Breast epithelium (tissue), 4 donors: ENCODE measurements around the gene IRAK3. TPM values are rescaled to one million over a fixed set of nuclear protein-coding genes. Genes with fewer than 3 reads are reported as not detected.

Experiments
- DNase-seq, 2 donors: peaks; one replicate each; pipeline ENCODE4 v3.0.0-alpha.2; 2019; ENCODE audit warnings: low spot score in 2 of 2
- H3K27ac ChIP-seq, 2 donors: fragments of 200-600 bp; sonication (generic) in 1 of 2; one replicate each; pipeline ENCODE4 v1.5.1; 2016 to 2019; ENCODE audit warnings: mild to moderate bottlenecking in 1 of 2
- H3K27me3 ChIP-seq, 2 donors: fragments of 200-600 bp; sonication (generic) in 1 of 2; one replicate each; pipeline versions ENCODE4 v1.5.1 to v1.6.0; 2017 to 2019; ENCODE audit warnings: control low read depth in 1 of 2, mild to moderate bottlenecking in 1 of 2
- H3K36me3 ChIP-seq: fragments of 200-600 bp; one replicate; pipeline ENCODE4 v1.5.1; 2019
- H3K4me1 ChIP-seq, 2 donors: fragments of 200-600 bp; sonication (generic); one replicate each; pipeline ENCODE4 v1.5.1; 2016 to 2019; ENCODE audit warnings: control low read depth in 1 of 2
- H3K4me3 ChIP-seq, 3 donors: fragments of 200-600 bp; sonication (generic); 1 replicate in 2 of 3; 2 replicates in 1 of 3; pipeline ENCODE4 v1.5.1; 2016 to 2019; ENCODE audit warnings: mild to moderate bottlenecking in 3 of 3, moderate library complexity in 2 of 3
- H3K9me3 ChIP-seq, 2 donors: fragments of 200-600 bp; sonication (generic) in 1 of 2; one replicate each; pipeline ENCODE4 v1.5.1; 2016 to 2019; ENCODE audit warnings: control low read depth in 1 of 2
- POLR2A ChIP-seq: fragments of 450-650 bp; IDR thresholded peaks from one replicate; pipeline ENCODE4 v1.6.1; 2016; ENCODE audit warnings: antibody characterized with exemption, mild to moderate bottlenecking, moderate library complexity
- POLR2AphosphoS5 ChIP-seq, 3 donors: sonication (generic); formaldehyde crosslinking; IDR thresholded peaks; one replicate each; pipeline ENCODE4 v1.6.1; 2017; ENCODE audit warnings: antibody characterized with exemption in 3 of 3
- intact Hi-C: fragments of 100-400 bp; cut with DNase I; formaldehyde crosslinking; loops from one replicate; pipeline ENCODE4 v1.15.1; 2023; ENCODE audit warnings: low total_unique reads
- total RNA-seq, 3 donors: library from RNA; depleted of rRNA; stranded (reverse); fragments of >200 nt; gene quantifications; one replicate each; pipeline ENCODE4 v1.1.0, GENCODE V29; 2016
- TF ChIP-seq, protein P1 (sequence below), 3 donors: fragments of 450-650 bp; IDR thresholded peaks; one replicate each; pipeline ENCODE4 v1.5.1; 2016 to 2017; ENCODE audit warnings: antibody characterized with exemption in 3 of 3, mild to moderate bottlenecking in 3 of 3, moderate library complexity in 3 of 3

Gene IRAK3
- total RNA-seq, 3 donors from 2014 or later = 22.2 to 88.8 (median 37.7) TPM

DNA sequence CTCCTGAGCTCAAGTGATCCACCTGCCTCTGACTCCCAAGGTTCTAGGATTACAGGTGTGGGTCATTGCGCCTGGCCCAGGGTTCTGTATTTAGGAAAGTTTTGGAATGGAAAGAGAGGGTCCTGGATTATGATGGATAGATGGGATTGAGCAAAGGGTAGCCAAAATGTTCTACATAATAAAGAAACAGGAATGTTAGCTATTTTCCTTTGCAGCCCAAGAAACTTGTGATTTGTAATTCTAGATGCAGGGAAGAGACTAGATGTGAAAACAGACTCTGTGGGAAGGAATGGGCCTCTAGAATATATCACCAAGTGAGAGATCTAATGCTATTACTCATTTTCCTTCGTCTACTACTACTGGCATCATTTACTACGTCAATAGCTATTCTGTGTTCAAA, 83.6 kb downstream of the IRAK3 start:
- TF ChIP-seq POLR2AphosphoS5 (IDR thresholded peaks at IDR 0.05) = no peak
- no peak for TF ChIP-seq POLR2A
- TF ChIP-seq, protein P1, sequence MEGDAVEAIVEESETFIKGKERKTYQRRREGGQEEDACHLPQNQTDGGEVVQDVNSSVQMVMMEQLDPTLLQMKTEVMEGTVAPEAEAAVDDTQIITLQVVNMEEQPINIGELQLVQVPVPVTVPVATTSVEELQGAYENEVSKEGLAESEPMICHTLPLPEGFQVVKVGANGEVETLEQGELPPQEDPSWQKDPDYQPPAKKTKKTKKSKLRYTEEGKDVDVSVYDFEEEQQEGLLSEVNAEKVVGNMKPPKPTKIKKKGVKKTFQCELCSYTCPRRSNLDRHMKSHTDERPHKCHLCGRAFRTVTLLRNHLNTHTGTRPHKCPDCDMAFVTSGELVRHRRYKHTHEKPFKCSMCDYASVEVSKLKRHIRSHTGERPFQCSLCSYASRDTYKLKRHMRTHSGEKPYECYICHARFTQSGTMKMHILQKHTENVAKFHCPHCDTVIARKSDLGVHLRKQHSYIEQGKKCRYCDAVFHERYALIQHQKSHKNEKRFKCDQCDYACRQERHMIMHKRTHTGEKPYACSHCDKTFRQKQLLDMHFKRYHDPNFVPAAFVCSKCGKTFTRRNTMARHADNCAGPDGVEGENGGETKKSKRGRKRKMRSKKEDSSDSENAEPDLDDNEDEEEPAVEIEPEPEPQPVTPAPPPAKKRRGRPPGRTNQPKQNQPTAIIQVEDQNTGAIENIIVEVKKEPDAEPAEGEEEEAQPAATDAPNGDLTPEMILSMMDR (IDR thresholded peaks at IDR 0.05) = no peak
- H3K27me3 ChIP-seq = no peaks in the 10 kb centered on the region
- H3K4me3 ChIP-seq = no peak overlapping the region
- H3K4me1 ChIP-seq = no peaks in the 10 kb centered on the region
- H3K36me3 ChIP-seq = no peaks in the 10 kb centered on the region
- intact Hi-C loops = no loop called here
- no peaks in the 10 kb centered on the region for H3K9me3 ChIP-seq
- H3K27ac ChIP-seq = no peak overlapping the region
- no peak for DNase-seq

DNA sequence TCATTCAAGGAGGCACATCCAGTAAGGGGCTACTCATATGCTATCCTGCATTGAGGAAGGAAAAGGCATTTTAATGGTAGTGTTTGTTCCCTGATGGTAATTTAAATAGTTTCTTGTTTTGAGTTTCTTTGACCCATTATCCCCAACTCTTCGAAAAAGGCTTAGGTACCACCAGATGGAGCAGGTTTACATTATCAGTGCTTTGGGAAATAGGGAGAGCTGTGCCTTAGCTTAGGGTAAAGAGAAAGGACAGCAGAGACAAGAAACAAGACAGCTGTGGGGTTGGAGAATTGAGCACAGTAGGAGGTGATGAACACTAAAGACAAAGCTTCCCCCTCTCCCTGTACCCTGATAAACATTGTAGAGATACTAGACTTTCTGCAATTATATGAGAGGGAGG, 84.1 kb downstream of the IRAK3 start:
- no peak overlapping the region for H3K4me3 ChIP-seq
- H3K27me3 ChIP-seq = no peaks in the 10 kb centered on the region
- H3K27ac ChIP-seq = no peak overlapping the region
- H3K36me3 ChIP-seq = no peaks in the 10 kb centered on the region
- TF ChIP-seq, protein P1 (IDR thresholded peaks at IDR 0.05) = no peak
- H3K4me1 ChIP-seq = no peaks in the 10 kb centered on the region
- DNase-seq = no peak
- intact Hi-C loops = no loop called here
- H3K9me3 ChIP-seq = no peaks in the 10 kb centered on the region

DNA sequence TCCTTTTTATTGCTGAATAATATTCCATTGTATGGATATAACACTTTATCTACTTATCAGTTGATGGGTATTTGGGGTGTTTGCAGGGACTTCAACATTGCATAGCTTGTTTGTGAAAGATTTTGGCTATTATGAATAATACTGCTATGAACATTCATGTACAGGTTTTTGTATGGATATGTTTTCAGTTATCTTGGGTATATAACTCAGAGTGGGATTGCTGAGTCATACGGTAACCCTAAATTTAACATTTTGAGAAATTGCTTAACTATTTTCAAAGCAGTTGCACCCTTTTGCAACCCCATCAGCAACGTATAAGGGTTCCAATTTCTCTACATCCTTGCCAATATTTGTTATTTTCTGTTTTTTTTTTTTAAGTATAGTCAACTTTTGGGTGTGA, 86.0 kb downstream of the IRAK3 start:
- Histone ChIP-seq H3K36me3 (no peaks in the 10 kb centered on the region), H3K9me3 (no peaks in the 10 kb centered on the region), H3K4me1 (no peaks in the 10 kb centered on the region), H3K4me3 (no peak overlapping the region), H3K27me3 (no peaks in the 10 kb centered on the region), H3K27ac (no peak overlapping the region)
- intact Hi-C loops = no loop called here
- TF ChIP-seq POLR2AphosphoS5 (IDR thresholded peaks at IDR 0.05) = no peak
- TF ChIP-seq, protein P1 (IDR thresholded peaks at IDR 0.05) = no peak
- no peak for TF ChIP-seq POLR2A
- no peak for DNase-seq

DNA sequence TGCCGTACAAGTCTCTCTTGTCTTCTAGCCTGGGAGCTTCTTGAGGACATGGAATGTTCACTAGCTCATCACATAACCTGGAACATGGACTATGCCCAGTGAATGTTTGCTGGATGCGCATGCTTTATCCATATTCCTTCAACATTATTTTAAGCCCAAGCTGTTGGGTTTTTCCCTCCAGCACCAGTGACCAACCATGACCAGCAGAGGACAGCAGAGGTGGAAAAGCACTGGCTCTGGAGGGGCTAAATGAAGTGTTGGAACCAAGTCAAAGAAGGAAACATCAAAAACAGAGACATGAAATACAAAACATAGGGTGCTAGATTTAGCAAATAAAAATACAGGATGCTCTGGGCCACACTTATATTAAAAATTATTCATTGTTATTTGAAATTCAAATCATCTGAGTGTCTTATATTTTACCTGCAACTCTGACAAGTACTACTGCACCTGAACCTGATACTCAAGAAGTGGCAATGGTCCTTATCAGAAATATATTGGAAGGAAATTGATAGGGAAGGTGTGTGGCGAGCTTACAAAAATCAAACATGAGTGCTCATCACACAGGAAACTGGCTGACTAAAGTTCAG, 90.2 kb downstream of the IRAK3 start:
- intact Hi-C loops = no loop called here
- H3K9me3 ChIP-seq = peaks cover 0 to 7% of the 10 kb centered on the region in 2 donors
- H3K4me1 ChIP-seq = no peaks in the 10 kb centered on the region
- no peaks in the 10 kb centered on the region for H3K36me3 ChIP-seq
- no peaks in the 10 kb centered on the region for H3K27me3 ChIP-seq
- DNase-seq = no peak
- no peak overlapping the region for H3K4me3 ChIP-seq
- no peak overlapping the region for H3K27ac ChIP-seq
- TF ChIP-seq, protein P1 (IDR thresholded peaks at IDR 0.05) = peak in 1 of 3 donors; percentile 14
- no peak for TF ChIP-seq POLR2A
- TF ChIP-seq POLR2AphosphoS5 (IDR thresholded peaks at IDR 0.05) = no peak

- intact Hi-C loops = no loop called here
- Histone ChIP-seq H3K27ac (no peak overlapping the region), H3K27me3 (no peaks in the 10 kb centered on the region), H3K4me1 (no peaks in the 10 kb centered on the region), H3K4me3 (no peak overlapping the region), H3K9me3 (peaks cover 0 to 7% of the 10 kb centered on the region in 2 donors), H3K36me3 (no peaks in the 10 kb centered on the region)
- no peak for DNase-seq
- TF ChIP-seq, protein P1 (IDR thresholded peaks at IDR 0.05) = no peak
- no peak for TF ChIP-seq POLR2AphosphoS5 (IDR thresholded peaks at IDR 0.05)
- no peak for TF ChIP-seq POLR2A
Measured at GRCh38 chr12:66280561-66280960, 91.5 kb downstream of the IRAK3 start.
